ENCODE results near the gene LBH.

Gene LBH

DNA sequence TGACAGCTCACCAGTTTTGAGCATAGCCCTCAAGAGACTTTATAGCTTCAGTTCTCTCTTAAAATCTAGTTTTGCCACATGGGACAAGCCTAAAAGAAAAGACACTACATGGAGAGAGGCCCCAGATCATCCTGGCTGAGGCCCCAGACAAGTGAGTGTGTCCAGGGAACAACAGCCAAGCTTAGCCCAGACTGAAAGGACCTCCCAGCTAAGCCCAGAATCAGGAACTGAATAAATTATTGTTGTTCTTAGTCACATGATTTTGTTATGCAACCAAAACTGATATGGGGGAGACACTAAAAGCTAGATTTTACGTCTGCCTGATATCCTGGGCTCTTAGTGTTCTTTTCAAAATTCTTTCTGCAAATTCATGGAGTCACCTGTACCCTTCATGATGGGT lies 29.3 kb upstream of the LBH start:
- H3K4me3 ChIP-seq (ENCODE audit: low read depth, low read length) = no peak overlapping the region
- TF ChIP-seq, protein P1, sequence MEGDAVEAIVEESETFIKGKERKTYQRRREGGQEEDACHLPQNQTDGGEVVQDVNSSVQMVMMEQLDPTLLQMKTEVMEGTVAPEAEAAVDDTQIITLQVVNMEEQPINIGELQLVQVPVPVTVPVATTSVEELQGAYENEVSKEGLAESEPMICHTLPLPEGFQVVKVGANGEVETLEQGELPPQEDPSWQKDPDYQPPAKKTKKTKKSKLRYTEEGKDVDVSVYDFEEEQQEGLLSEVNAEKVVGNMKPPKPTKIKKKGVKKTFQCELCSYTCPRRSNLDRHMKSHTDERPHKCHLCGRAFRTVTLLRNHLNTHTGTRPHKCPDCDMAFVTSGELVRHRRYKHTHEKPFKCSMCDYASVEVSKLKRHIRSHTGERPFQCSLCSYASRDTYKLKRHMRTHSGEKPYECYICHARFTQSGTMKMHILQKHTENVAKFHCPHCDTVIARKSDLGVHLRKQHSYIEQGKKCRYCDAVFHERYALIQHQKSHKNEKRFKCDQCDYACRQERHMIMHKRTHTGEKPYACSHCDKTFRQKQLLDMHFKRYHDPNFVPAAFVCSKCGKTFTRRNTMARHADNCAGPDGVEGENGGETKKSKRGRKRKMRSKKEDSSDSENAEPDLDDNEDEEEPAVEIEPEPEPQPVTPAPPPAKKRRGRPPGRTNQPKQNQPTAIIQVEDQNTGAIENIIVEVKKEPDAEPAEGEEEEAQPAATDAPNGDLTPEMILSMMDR (IDR thresholded peaks at IDR 0.05; ENCODE audit: low read depth, low read length) = no peak
- no peak for TF ChIP-seq MYC (IDR thresholded peaks at IDR 0.05; ENCODE audit: low read depth, low read length)
- TF ChIP-seq, protein P2, sequence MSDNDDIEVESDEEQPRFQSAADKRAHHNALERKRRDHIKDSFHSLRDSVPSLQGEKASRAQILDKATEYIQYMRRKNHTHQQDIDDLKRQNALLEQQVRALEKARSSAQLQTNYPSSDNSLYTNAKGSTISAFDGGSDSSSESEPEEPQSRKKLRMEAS (IDR thresholded peaks at IDR 0.05; ENCODE audit: low read depth, low read length) = no peak
- no peak for TF ChIP-seq POLR2A (IDR thresholded peaks at IDR 0.05; ENCODE audit: extremely low read depth, insufficient read length)
- DNase-seq (ENCODE audit: low read depth) = no peak

DNA sequence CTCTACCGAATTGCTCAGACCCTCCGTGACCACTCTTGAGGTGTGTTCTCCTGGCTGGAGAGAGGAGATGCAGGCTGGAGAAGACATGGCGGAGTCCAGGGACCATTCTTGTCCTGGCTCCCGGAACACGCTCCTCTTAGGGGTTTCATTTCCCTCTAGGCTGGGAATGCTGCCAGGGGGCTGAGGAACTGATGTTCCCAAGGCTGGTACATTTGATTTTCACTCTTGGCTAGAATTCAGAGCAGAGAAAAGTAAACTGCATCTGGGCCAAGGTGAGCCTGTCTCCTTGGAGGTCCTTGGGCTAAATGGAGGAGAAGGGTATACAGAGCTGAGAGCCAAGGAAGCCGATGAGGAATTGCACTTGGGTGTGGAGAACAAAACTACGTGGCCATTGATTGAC lies 28.2 kb upstream of the LBH start:
- no peak overlapping the region for H3K4me3 ChIP-seq (ENCODE audit: low read depth, low read length)
- TF ChIP-seq POLR2A (IDR thresholded peaks at IDR 0.05; ENCODE audit: extremely low read depth, insufficient read length) (no peak), MYC (IDR thresholded peaks at IDR 0.05; ENCODE audit: low read depth, low read length) (no peak)
- TF ChIP-seq, protein P1 (IDR thresholded peaks at IDR 0.05; ENCODE audit: low read depth, low read length) = no peak
- TF ChIP-seq, protein P2 (IDR thresholded peaks at IDR 0.05; ENCODE audit: low read depth, low read length) = no peak
- DNase-seq (ENCODE audit: low read depth) = no peak

DNA sequence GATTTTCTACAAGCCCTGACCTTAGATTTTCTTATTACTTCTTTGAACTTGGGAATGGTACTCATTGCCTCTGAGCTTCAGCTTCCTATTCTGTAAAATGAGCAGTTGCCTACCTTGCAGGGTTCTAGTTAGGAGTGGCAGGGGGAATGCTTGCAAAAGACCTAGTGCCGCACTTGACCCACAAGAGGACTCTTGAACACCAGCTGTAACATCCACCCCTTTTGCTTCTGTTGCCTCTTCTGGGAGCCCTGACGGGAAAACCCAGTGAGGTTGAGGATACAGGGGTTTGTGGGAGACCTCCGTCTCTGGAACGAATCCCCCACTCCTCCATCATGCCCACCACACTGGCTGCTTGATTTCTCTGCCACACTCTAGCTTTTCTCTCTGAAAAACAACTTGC lies 27.1 kb upstream of the LBH start:
- H3K4me3 ChIP-seq (ENCODE audit: low read depth, low read length) = no peak overlapping the region
- no peak for DNase-seq (ENCODE audit: low read depth)
- TF ChIP-seq, protein P2 (IDR thresholded peaks at IDR 0.05; ENCODE audit: low read depth, low read length) = no peak
- TF ChIP-seq, protein P1 (IDR thresholded peaks at IDR 0.05; ENCODE audit: low read depth, low read length) = no peak
- no peak for TF ChIP-seq POLR2A (IDR thresholded peaks at IDR 0.05; ENCODE audit: extremely low read depth, insufficient read length)
- TF ChIP-seq MYC (IDR thresholded peaks at IDR 0.05; ENCODE audit: low read depth, low read length) = no peak

DNA sequence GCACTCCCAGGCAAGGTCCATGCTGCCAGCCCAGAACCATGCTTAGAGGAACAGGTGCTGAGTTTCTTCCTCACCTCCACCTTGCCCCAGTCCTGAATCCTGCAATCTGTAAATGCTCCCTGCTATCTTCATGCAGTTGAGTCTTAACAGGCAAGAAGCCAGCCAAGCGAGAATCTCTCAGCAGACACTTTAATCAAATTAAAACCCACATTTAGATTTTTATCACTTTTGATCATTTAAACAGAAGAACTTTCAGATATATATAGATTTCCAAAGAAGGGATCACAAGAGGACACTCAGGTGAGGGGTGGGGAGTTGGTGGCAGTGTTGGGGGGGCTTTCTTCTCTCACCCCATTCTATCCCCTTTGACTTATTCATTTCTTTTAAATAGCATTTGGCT lies 25.9 kb upstream of the LBH start:
- no peak for DNase-seq (ENCODE audit: low read depth)
- H3K4me3 ChIP-seq (ENCODE audit: low read depth, low read length) = no peak overlapping the region
- TF ChIP-seq, protein P1 (IDR thresholded peaks at IDR 0.05; ENCODE audit: low read depth, low read length) = no peak
- TF ChIP-seq POLR2A (IDR thresholded peaks at IDR 0.05; ENCODE audit: extremely low read depth, insufficient read length) (no peak), MYC (IDR thresholded peaks at IDR 0.05; ENCODE audit: low read depth, low read length) (no peak)
- TF ChIP-seq, protein P2 (IDR thresholded peaks at IDR 0.05; ENCODE audit: low read depth, low read length) = no peak

DNA sequence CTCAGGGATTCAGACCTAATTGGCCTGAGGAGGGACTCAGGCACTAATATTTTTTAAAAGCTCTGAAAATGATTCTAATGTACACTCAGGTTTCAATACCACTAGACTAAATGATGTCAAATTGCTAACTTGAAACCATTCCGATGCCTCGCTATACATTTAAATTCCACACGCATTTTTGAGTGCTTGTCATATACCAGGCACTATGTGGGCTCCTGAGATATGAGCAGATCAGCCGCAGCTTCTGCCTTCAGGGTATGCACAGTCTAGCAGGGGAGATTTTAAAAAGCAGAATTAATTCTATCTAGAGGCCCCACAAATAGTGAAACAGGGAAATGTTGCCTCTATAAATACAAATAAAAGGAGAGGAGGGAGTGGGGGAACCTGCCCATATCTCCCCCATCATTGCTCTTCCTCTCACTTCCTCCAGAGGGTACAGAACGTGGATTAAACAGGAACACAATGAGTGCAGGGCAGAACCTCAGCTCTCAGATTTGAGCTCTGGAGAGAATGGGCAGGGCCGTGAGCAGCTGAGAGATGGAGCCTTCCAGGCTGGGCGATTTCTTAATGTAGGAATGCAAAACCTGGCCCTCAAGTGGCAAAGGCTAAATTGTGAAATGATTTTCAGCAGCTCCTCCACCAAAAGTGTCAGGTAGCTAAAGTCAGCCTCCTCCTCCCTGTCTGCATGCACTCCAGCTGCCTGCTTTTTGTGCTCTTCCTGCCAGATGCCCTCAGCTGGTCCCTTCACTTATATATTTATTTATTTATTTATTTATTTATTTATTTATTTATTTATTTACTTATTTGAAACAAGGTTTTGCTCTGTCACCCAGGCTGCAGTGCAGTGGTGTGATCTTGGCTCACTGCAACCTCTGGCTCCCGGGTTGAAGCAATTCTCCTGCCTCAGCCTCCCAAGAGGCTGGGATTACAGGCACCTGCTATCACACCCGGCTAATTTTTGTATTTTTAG lies 24.6 kb upstream of the LBH start:
- no peak for DNase-seq (ENCODE audit: low read depth)
- no peak overlapping the region for H3K4me3 ChIP-seq (ENCODE audit: low read depth, low read length)
- TF ChIP-seq POLR2A (IDR thresholded peaks at IDR 0.05; ENCODE audit: extremely low read depth, insufficient read length) (no peak), MYC (IDR thresholded peaks at IDR 0.05; ENCODE audit: low read depth, low read length) (no peak)
- TF ChIP-seq, protein P1 (IDR thresholded peaks at IDR 0.05; ENCODE audit: low read depth, low read length) = no peak
- TF ChIP-seq, protein P2 (IDR thresholded peaks at IDR 0.05; ENCODE audit: low read depth, low read length) = no peak
